ENCODE measurements around the gene NPPB.

The NPPB gene

GRCh38 chr1:11880911-11881748, 22.4 kb upstream of the NPPB start:
- DNase-seq: no peak

- DNase-seq: no peak
These were observed 21.4 kb upstream of the NPPB start for GRCh38 chr1:11880181-11880575.

DNA sequence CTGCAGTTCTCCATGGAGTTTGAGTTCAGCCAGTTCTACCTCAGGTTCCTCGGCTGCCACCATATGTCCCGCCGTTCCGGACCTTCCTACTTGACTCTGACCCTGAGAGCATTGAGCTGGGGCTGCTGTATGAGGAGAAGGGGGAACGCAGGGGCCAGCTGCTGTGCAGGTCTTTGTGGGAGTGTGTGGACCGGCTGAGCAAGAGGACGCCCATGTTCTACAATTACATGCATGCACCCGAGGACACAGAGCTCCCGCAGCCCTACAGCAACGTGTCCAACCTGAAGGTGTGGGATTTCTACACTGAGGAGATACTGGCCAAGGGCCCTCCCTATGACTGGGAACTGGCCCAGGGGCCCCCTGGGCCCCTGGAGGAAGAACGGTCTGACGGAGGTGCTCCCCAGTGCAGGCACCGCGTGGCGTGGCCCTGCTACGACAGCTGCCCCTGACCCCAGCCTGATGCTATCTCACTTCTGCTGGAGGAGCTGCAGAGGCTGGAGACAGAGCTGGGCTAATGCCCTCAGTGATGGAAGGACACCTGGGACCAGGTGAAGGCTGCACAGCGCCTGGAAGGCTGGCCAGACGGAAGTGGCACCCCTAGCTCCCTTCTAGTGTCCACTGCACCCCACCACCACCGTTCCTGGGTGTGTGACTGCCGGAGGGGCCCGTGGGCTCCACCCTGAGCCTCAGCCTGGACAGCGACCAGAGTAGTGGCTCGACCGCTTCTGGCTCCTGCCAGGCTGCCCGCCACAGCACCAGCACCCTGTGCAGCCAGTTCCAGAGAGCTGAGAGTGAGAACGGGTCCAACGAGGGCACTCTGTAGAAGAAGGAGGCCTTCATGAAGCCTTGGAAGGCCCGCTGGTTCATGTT, 20.8 kb upstream of the NPPB start:
- DNase-seq: no peak

DNA sequence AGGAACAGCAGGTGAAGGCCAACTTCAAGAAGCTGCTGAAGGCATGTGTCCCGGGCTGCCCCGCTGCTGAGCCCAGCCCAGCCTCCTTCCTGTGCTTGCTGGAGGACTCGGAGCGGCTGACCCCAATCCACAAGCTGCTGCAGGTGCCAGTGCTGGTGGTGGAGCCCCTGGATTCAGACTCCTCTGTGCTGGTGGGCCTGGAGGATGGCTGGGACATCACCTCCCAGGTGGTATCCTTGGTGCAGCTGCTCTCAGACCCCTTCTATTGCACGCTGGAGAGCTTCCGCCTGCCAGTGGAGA, 20.1 kb upstream of the NPPB start:
- no peak for DNase-seq

DNA sequence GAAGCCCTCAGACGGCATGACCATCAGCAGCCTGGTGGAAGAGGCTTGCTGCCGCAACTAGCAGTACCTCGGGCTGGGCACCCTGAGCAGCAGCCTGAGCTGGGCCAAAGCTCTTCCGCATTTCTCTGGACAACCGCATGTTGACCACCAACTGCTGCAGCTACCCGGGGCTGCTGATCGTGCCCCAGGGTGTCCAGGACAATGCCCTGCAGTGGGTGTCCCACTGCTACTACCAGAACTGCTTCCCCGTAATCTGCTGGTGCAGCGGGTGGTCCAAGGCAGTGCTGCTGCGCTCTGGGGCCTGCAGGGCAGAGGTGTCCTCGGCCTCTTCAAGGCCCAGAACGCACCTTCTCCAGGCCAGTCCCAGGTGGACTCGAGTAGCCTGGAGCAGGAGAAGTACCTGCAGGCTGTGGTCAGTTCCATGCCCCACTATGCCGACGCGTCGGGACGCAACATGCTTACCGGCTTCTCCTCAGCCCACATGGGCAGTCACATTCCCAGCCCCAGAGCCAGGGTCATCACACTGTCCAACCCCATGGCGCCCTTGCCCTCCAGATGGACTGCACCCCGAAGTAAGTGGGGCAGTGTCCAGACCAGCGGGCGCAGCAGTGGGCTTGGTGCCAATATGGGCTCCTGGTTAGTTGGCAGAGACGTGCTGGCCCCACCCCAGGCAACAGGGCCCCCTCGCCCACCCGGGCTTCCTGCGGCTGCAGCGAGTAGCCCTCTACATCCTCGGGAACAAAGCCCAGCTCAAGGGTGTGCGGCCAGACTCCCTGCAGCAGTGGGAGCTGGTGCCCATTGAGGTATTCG, 19.5 kb upstream of the NPPB start:
- DNase-seq: no peak

GRCh38 chr1:11877074-11877473, 18.3 kb upstream of the NPPB start:
- no peak for DNase-seq

DNA sequence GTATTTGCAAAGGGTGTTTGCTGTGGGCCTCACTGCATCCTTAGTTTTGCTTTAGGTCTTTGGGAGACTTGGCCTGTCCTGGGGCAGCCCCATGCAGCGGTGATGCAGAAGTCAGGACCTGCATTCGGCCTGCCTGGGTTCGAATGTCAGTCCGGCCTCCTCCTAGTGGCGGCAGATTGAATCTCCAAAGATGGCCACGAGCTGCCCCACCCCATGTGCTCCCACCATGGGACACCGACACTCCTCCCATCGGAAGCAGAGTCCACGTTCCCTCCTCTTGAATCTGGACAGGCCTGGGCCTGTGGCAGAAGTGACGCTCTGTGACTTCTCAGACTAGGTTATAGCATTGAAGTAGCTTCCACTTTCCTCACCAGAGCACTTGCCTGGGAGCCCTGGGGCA, 16.3 kb upstream of the NPPB start:
- no peak for DNase-seq

DNA sequence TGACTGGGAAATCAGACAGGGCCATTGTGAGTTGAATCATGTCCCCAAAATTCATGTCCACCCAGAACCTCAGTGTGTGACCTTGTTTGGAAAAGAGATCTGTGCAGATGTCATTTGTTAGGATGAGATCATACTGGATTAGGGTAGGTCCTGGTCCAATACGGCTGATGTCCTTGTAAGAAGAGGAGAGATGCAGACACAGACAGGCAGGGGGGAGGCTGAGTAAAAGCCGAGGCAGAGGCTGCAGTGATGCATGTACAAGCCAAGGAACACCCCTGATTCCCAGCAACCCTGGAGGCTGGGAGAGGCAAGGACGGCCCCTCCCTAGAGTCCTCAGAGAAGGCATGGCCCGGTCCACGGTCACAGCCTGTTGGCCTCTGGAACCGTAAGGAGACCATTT, 15.9 kb upstream of the NPPB start:
- DNase-seq: no peak

DNA sequence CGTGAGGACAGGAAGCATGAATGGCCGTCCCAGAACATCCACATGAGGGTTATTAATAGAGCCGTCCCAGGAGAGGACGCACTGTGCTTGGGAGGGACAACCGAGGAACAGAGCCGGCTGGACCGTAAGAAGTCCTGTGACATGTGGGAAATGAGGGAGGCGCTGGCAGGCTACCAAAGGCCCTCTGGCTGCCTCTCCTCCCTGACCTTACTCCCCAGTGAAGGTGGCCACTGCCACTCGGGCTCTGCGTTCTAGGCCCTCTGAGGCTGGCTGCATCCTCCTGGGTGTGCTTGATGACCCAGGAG, 15.5 kb upstream of the NPPB start:
- no peak for DNase-seq

DNA sequence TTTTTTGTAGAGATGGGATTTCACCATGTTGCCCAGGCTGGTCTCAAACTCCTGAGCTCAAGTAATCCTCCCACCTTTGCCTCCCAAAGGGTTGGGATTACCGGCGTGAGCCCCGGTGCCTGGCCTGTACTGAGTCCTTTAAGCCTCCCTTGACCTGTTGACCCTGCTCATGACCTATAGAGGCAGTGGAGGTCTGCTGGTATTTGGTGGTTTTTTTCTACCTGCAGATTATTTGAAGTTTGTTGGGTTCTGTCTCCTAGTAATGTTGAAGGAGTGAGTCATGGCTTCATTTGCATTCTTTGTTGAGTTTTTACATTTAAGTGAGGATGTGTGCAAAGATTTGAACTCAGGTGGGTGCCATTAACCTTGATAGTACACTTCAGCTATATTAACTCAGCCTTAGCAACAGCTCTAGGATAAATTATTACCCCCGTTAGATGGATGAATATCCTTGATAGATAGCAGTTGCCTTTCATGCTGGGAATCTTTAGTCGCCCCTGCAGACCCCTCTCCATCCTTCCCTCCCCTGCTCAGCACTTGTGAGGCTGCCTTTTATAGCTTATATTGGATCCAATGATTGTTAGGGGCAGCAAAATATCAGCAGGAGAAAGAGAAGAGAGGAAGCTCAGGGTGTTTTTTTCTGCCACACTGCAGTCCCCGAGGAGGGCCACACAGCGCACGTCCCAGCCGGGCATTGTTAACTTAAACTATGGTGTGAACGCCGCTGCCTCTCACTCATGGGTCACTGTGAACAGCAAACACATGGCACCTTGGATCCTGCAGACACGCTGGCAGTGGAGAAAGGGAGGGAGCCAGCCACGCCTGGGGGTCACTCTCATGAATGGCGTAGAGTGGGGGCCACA, 14.9 kb upstream of the NPPB start:
- DNase-seq: no peak

DNA sequence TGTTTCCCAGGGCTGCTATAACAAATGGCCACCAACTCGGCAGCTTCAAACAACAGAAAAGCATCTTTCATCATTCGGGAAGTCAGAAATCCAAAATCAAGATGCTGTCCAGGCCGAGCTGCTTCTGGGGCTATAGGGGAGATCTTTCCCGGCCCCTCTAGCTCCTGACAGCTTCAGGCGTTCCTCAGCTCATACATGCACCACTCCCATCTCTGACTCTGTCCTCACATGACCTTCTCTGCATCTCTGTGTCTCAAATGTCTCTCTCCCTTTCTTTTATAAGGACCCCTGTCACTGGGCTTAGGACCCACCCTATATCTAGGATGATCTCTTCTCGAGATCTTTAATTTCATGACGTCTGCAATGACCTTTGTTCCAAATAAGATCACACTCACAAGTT, 13.8 kb upstream of the NPPB start:
- DNase-seq: no peak

- no peak for DNase-seq
These were observed 11.0 kb upstream of the NPPB start for GRCh38 chr1:11869650-11870207.

DNA sequence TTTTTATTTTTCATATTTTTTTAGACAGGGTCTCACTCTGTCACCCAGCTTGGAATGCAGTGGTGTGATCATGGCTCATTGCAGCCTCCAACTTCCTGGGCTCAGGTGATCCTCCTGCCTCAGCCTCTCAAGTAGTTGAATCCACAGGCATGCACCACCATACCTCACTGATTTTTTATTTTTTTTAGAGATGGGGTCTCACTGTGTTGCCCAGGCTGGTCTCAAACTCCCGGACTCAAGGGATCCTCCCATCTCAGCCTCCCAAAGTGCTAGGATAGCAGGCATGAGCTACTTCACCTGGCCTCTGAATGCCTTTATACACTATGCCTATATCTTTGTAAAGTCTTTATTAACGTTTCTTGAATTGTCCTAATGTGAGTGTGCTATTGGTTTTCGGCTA, 10.4 kb upstream of the NPPB start:
- no peak for DNase-seq

GRCh38 chr1:11868331-11868980, 9.7 kb upstream of the NPPB start:
- DNase-seq: no peak

- DNase-seq: no peak
These were observed 4.1 kb upstream of the NPPB start for GRCh38 chr1:11862890-11863289.

GRCh38 chr1:11860587-11860986, 1.8 kb upstream of the NPPB start:
- DNase-seq: no peak

GRCh38 chr1:11860083-11860482, 1.3 kb upstream of the NPPB start:
- DNase-seq: no peak

GRCh38 chr1:11858968-11859871, 475 bp upstream of the NPPB start:
- DNase-seq: peak; percentile 67

DNA sequence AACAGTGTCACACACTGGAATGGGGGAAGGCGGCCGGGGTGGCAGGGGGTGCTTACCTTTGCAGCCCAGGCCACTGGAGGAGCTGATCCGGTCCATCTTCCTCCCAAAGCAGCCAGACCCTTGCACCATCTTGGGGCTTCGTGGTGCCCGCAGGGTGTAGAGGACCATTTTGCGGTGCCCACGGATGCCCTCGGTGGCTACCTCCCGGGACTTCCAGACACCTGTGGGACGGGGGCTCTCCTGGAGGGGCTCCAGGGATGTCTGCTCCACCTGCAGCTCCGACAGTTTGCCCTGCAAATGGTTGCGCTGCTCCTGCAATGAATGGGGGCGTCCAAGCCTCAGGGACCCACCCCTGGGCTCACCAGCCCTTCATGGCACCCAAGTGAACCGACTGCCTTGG, 587 bp downstream of the NPPB start:
- DNase-seq: no peak

GRCh38 chr1:11857164-11857851, 1.4 kb downstream of the NPPB start:
- no peak for DNase-seq
